Hematopoietic multipotent progenitor cell treated with erythropoietin and hydrocortisone succinate and interleukin-3 and kit ligand, for 15 days (in vitro differentiated cells): Measurements from ENCODE around the gene MICALL1.
"Not testable (repeated sequence)": the region's sequence is repeated elsewhere in the genome, so short reads cannot be mapped to it uniquely, and the experiment has no call there.

Source experiments
- DNase-seq: peaks from one replicate; pipeline ENCODE4 v3.0.0-alpha.2; 2015; ENCODE audit warnings: low spot score

The MICALL1 gene

DNA sequence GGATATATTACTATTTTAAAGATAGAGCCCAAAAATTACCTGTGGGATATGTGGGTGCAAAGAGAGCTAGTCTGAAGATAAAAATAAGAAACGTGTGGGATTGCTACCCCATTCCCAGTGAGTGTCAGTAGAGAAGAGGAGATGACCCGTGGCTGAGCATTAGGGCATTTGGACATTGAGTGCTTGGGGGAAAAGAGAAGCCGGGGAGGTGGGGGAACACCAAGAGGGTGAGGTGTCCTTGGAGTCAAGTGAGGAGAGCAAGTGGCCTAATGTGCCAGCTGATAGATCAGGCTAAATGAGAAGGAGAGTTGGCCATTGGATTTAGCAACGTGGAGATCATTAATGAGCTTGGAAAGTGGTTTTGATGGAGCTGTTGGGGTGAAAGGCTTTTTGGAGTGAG, 48.6 kb downstream of the MICALL1 start:
- no peak for DNase-seq

DNA sequence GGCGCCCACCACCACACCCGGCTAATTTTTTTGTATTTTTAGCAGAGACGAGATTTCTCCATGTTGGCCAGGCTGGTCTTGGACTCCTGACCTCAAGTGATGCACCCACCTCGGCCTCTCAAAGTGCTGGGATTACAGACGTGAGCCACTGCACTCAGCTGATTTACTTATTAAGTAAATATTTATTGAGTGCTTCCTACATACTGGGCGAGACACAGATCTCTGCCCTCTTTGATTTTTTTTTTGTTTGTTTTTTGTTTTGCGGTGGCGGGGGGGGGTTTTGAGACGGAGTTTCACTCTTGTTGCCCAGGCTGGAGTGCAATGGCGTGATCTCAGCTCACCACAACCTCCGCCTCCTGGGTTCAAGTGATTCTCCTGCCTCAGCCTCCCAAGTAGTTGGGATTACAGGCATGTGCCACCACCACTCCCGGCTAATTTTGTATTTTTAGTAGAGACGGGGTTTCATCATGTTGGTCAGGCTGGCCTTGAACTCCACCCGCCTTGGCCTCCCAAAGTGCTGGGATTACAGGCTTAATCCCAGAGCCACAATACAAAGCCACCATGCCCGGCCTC, 49.8 kb downstream of the MICALL1 start:
- DNase-seq = not testable (repeated sequence)

DNA sequence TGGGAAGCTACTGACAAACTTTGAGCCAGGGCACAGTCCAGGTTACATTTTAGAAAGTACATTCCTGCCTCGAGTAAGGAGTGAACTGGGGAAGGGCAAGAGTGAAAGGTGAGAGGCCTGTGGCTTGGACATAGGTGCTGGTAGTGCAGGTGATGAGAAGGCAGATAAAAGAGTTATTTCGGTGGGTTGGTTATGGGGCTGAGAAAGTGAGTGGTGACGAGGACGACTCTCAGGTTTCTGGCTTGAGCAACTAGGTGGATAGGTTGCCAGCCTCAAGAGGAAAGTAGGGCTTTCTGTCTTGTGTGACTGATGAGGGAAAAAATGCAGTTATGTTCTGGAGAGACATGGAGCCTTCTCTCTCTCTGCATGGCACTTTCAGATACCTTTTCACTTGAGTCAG, 51.1 kb downstream of the MICALL1 start:
- DNase-seq = no peak

DNA sequence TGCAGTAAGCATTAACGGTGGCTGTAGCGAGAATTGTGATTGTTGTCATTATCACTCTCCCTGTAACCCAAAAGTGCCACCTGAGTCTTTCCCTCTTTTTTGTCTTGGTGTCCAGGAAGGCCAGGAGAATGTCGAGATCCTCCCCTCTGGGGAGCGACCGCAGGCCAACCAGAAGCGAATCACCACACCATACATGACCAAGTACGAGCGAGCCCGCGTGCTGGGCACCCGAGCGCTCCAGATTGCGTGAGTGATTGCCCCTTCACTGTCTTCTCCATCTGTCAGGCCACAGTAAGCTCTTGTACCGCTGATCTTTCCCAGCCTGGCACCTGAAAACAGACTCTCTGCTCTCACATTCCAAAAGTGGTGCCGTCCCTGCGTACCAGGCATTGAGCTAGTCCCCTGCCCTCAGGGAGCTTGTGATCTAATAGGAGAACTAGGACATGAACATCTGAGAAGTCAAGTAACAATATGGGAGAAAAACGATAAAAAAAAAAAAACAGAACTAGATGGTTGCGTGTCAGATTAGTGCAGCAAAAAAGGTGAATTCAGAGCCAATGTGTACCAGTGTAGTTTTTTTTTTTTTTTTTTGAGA, 53.2 kb downstream of the MICALL1 start:
- no peak for DNase-seq

DNA sequence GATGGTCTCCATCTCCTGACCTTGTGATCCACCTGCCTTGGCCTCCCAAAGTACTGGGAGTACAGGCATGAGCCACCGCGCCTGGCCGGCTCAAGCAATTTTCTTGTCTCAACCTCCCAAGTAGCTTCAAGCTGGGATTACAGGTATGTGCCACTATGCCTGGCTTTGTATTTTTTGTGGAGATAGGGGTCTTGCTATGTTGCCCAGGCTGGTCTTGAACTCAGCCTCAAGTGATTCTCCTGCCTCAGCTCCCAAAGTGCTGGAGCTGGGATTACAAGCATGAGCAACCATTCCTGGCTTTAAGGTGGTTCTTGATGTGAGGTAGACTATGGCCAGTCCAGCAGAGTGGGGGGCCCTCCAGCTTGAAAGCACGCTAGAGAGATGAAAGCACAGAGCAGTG, 55.0 kb downstream of the MICALL1 start:
- DNase-seq = no peak

DNA sequence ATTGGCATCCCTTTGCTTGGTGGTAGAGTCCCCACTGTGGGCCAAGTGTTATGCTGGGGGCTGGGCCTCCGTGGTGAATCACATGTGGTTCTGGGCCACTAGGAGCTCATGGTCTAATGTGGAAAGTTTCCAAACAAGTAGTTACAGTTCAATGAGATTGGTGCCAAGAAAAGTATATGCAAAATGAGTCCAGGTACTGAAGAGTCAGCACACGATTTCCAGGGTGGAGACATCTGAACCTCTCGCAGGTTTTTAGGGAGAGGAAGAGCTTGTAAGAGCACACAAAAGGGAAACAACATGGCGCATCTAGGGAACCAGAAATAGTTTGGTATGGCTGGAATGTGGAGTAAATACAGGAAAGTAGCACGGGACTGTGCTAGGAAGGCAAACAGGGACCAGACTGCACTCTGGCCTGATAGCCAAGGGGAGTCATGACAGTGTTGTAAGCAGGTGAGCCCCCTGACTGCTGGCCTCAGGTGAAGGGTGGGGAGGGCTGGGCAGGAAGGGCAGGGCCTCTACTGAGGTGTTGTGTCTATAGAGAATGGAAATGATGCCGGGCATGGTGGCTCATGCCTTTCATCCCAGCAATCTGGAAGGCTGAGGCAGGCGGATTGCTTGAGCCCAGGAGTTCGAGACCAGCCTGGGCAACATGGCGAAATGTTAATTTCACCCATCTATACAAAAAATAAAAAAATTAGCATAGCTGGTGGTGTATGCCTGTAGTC, 60.0 kb downstream of the MICALL1 start:
- no peak for DNase-seq

DNA sequence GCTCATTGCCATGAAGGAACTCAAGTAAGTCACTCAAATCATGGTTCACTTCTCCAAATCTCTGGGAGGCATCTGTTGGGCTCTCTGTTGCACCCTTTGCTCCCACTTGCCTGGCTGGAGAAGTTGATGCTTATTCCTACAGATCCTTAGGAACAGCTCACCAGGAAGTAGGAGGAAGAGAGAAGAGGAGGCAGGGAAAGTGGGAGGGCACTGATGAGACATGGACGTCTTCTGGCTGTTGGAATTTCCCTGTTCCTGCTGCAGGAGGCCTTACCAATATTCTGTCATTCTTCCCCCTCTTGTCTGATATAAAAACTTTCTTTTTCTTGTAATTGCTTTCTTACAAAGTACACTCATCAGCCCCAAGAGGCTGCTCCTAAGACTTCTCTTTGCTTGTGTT, 61.0 kb downstream of the MICALL1 start:
- no peak for DNase-seq

DNA sequence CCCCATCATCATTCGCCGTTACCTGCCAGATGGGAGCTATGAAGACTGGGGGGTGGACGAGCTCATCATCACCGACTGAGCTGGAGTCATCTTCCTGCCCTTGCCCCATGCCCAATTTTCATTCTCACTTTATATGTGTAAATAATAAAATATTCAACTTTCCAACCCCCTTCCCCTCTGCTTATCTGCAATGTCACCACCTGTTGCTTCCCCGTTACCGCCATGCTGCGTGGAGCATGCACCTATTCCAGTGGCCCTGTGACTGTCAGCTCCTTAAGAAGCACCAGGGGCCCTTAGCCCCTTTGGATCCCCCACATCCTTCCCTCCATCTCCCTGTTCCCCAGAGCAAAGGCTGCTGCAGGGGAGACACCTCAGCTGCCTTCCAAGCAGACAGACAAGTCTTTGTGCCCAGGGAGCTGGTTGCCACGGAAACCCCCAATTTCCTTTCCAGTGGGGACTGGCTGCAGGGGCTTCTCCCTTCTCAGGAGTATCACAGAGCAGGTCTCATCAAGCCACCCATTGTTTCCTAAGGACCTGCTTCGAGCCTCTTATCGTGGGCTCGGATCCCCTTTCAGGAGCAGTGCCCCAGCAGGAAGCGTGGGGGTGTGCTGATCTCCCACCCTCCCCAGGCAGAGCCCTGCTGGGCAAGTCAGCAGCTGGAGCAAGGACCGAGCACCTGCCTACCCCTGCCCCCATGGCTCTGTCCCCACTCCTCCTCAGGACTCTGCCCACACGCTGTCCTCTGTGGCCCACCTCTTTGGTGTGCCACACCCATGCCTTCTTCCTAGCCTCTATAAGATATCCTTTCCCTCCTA, 61.7 kb downstream of the MICALL1 start:
- no peak for DNase-seq

DNA sequence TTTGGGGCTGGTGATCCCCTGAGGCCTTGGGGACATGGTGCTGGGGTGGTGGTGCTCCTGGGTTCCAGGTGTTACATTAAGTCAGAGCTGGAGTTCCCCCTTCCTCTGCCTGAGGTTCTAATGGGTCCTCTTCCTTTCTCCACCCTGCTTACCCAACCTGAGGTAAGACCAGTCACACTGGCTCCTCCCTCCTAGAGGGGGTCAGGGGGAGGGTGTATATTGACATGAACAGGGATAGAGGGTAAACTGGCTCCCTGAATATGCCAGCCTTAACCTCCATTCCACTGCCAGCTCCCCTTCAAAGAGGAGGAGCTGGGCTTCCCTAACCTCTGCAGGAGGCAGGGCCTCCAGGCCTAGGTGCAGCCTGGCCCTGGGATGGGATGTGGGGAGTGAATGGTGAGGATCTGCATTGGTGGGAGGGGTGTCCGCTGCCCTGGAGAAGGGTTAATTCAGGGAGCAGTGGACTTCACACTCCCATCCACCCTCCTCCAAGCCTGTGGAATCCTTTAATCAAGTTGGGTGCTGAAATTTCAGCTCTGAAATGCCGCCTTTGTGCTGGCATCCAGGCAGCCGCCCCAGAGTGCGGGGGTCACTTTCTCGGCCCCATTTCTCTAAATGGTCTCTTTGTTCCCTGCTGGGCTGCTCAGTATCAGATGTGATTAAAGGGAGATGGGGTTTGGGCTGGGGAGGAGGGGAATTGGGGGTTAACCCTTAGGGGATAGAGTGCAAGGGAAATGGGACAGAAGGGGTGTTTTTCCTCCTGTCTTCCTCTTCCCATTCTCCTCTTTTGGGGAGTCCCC, 62.6 kb downstream of the MICALL1 start:
- no peak for DNase-seq

DNA sequence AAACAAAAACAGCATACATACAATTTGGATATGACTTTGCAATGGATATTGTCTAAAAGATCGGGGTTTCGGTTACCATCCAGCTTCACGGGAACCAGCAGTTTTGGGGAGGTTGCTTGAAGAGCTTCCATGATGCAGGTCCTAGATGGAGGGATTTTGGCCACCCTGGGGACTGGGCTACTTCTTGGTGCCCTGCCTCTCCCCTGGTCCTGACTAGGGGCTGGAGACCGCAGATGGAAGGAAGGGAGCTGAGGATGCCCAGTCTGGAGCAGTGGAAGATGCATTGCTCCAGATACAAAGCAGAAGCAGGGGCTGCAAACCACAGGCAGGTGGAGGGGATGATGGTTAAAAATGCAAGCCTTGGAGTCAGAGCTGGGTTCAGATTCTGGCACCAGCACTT, 64.8 kb downstream of the MICALL1 start:
- no peak for DNase-seq

DNA sequence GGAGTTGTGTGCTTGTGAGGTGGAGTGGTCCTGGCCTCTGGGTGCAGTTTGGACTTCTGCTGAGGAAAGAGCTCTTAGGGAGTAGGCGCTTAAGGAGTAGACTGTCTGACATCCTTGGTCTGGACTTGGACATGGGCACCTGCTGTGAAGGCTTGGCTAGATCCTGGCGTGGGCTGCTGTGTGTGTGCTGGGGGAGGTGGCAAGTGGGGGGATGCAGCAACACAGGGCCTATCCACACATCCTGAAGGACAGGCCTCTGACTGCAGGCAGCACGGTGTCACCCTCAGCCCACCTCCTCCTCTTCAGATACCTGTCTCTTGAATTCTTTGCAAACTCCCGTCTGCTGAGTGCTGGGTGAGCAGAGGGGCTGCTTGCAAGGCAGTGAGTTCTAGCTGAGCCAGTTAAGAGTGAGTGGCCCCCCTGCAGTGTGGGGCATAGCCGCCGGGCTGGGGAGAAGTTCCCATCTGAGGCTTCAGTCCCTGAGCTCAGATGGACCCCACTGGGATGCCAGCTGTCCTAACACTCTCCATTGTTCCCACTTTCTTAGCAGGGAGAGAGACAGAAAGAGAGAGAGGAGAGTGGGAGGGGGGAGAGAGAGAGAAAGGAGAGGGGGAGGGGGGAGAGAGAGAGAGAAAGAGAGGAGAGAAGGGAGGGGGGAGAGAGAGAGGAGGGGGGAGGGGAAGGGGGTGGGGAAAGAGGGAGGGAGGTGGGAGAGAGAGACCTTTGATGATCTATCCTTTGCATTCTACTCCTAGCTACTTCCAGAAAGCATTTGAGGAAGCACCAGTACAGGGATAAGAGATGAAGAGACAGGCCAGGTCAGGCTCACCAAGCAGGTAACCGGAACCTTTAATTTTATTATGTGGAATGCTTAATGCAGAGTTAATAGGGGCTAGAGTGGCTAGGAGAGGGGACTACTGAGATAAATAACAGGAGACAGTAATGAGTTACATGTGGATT, 65.7 kb downstream of the MICALL1 start:
- DNase-seq = no peak

DNA sequence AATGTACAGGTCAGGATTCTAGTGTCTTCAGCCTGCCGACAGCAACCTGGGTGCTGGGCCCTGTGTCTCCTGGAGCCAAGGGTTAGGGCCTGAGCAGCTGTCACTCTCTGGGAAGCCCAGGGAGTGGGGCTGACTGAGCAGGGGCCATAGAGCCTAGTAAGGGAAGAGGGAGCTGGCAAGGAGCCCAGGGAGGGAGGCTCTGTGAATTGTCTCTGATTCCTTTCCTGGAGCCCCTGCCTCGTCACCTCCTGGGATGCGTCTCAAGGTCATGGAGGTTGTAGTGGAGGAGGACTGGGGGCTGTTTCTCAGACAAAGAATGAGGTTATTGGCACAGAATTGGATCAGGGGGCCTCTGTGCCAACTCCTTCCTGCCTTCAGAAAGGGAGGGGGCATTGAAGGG, 66.4 kb downstream of the MICALL1 start:
- no peak for DNase-seq

DNA sequence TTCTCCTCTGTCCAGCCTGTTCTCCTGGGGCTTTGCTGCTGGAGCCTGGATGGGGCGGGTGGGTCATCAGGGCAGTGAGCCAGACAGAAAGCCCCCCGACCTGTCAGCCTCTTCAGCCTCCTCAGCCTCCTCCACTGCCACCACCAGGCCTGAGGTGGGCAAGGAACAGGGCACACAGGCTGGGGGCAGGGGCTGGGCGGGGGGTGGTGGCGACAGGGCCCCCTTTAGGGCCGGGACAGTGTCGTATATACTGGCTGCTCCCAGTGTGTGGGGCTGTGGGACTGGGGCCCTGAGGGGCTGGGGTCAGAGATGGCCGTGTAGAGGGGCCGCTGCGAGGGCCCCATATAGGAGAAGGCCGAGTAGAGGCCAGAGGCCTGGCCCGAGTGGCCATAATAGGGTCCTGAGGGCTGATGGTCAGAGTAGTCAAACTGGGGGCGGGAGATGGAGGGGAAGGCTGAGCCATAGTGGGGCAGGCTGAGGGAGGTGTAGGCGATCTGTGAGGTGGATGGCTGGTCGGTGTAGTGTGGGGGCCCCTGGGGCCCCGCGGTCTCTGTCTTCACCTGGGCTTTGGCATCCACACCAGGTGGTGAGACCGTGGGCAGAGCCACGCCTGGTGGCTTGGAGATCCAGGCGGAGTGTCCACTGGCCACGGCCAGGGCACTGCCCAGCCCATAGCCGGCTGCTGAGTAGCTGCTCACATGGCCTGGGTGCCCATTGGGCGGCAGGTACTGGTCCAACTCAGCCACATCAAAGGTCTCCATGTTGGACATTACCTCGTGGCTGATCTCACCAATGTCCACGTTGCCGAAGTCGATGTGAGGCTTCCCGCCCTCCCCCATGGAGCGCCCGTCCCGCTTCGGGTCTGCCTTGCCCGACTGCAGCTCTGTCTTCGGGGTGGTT, 67.4 kb downstream of the MICALL1 start:
- DNase-seq = no peak

DNA sequence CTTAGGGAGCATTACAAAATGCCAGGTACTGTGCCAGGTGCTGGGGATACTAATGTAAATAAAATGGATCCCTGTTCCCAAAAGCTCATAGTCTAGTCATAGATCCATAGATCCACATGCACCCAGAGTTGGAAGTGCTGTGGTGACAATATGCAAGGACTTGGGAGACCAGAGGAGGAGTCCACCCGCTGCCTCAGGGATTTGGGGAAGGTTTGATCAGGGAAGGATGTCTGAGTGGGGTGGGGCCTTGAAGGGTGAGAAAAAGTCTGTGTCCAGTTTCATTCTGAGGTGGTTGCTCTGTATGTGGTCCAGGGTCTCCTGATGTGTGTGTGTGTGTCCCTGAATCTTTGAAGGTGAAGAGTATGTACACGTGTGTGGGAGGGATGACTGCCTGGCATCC, 69.1 kb downstream of the MICALL1 start:
- DNase-seq = no peak

DNA sequence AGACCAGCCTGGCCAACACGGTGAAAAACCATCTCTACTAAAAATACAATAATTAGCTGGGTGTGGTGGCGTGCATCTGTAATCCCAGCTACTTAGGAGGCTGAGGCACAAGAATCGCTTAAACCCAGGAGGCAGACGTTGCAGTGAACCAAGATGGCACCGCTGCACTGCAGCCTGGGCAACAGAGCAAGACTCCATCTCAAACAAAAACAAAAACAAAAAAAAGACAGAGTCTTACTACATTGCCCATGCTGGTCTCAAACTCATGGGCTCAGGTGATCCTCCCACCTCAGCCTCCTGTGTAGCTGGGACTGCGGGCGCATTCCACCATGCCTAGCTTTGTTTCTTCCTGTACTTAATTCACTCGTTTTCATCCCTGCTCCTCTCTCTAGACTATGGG, 69.9 kb downstream of the MICALL1 start:
- DNase-seq = not testable (repeated sequence)

DNA sequence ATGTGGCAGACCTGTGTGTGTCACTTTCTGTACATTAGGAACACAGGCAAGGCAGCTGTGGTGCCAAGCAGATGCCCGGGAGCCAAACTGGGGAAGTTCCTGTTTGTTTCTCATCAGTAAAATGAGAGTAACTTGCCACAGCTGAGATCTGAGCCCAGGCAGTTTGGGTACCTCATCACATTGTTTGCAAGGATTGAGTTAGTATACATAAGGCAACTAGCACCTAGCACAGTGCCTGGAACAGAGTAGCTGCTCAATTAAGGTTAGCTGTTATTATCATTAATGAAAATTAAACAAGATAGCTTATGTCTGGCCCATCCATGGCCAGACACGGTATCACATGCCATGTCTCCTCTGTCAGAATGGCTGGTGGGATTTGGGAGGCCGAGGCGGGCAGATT, 70.5 kb downstream of the MICALL1 start:
- DNase-seq = no peak

DNA sequence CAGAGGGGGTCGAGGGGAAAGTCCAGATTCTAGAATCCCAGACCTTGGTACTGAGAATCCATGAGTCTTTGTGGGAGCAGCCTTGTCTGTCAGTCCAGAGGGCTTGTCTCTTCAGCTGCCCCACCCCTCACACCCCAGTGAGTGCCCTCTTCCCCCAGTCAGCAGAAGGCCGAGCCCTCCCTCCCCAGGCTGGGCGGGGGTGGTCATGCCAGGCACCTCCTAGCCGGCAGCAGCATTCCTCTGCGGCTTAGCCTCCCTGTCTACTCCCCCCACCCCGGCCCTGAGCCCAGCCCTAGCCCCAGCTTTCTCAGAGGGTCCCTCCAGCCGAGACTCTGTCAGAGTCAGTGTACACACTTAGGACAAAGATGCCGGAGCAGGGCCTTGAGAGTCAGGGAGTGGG, 73.7 kb downstream of the MICALL1 start:
- no peak for DNase-seq

DNA sequence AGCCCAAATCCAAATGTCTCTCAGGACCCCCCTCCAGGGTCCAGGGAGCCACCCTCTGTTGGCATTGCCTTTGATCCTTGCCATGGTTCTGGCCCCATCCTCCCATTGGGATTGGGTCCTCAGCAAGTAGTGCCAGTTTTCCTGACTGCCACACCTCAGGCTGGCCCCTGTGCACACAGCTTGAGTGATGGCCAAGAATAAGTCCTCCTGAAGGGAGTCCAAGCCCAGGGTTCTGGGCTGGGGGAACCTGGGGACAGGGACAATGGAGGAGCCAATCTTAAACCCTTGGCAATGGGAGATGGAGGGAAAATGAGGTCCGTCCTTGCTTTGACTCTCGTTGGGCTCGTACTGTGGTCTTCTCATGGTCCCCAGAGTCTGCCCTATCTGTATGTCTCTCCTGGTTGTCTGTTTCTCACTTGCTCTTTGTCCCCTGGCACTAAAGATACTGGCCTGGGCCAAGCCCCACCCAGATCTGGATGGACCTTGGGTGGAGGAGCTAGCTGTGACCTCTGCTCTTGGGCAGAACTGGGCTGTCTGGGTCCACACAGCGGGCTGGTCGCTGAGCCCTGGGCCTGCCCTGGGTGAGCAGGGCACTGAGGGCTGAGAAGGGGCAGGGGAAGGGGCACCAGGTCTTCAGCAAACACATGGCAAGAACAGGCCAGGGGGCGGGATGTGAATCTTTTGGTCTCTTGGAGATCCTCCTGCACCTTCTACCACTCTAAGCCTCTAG, 75.3 kb downstream of the MICALL1 start:
- DNase-seq = no peak

DNA sequence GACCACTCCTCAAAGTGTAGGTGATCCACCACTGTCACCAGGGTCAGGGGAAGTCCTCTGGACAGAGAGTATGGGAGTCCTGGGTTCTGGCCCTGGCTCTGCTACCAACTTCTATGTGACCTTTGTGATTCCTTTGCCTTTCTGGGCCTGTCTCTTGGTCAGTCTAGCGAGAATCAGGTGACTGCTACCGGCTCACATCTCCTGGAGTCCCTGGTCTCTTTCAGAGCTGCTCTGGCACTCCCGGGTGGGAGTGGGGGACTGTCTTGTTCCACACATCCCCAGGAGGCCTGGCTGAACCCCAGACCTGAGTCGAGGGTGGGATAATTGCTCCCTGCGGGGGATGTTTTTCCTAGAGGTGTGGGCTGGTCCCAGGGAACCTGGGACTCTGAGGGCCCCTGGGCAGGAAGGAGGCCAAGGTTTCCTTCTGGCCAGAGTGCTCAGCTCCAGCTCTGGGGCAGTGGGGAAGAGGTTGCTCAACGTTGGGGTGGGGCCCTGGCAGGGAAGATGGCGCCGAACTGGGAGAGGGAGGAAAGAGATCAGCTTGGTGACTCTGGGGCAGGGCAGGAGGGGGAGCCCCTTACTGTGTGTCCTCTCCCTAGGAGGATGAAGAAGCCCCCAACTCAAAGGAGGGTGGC, 76.2 kb downstream of the MICALL1 start:
- no peak for DNase-seq
